D721Med (cell line): ENCODE measurements around the gene MTCL3.

ENCODE experiments used
- DNase-seq: peaks from one replicate; pipeline ENCODE4 v3.0.0; 2011; ENCODE audit warnings: low spot score; ENCODE audit not compliant: insufficient read length
- FAIRE-seq: peaks from 2 replicates; lab custom pipeline; 2011; peaks lifted over from hg19 to GRCh38; lab: Jason Lieb, UNC
- TF ChIP-seq, protein P1 (sequence below): IDR thresholded peaks from 2 replicates; pipeline ENCODE4 v1.5.1; 2012; ENCODE audit warnings: mild to moderate bottlenecking, control low read depth; ENCODE audit not compliant: insufficient read depth; ENCODE audit errors: missing control alignments

The MTCL3 gene

DNA sequence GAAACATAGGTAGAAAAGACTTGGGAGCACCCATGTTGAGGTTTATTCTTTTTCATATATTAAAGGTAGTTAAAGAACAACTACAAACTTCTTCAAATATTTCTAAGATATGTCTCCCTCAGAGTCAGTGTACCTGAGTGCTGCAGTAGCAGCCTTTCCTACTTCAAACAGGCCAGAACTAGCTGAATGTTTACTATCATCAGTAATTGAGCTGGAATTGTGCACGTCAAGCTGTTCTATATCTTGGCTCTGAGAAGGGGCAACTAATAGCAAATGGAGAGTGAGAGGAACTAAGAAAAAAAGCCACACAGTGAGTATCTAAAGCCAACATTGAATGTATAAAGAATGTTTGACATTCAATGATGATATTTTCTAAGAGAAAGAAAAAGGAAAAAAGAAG lies 21.7 kb downstream of the MTCL3 start:
- TF ChIP-seq, protein P1, sequence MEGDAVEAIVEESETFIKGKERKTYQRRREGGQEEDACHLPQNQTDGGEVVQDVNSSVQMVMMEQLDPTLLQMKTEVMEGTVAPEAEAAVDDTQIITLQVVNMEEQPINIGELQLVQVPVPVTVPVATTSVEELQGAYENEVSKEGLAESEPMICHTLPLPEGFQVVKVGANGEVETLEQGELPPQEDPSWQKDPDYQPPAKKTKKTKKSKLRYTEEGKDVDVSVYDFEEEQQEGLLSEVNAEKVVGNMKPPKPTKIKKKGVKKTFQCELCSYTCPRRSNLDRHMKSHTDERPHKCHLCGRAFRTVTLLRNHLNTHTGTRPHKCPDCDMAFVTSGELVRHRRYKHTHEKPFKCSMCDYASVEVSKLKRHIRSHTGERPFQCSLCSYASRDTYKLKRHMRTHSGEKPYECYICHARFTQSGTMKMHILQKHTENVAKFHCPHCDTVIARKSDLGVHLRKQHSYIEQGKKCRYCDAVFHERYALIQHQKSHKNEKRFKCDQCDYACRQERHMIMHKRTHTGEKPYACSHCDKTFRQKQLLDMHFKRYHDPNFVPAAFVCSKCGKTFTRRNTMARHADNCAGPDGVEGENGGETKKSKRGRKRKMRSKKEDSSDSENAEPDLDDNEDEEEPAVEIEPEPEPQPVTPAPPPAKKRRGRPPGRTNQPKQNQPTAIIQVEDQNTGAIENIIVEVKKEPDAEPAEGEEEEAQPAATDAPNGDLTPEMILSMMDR, result no peak
- no peak for DNase-seq
- no peak for FAIRE-seq

DNA sequence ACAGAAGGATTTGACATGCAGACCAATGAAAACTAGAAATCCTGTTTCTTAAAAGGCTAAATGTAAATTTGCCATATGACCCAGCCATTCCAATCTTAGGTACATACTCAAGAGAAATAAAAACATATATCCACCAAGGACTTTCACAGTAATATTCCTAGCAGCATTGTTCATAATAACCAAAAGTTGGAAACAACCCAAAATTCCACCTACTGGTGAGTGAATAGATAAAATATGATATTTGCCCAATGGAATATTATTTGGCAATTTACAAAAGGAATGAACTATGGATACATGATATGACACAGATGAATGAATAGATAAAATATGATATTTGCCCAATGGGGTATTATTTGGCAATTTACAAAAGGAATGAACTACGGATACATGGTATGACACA lies 22.7 kb downstream of the MTCL3 start:
- FAIRE-seq (no peak), DNase-seq (no peak)
- TF ChIP-seq, protein P1, result no peak

DNA sequence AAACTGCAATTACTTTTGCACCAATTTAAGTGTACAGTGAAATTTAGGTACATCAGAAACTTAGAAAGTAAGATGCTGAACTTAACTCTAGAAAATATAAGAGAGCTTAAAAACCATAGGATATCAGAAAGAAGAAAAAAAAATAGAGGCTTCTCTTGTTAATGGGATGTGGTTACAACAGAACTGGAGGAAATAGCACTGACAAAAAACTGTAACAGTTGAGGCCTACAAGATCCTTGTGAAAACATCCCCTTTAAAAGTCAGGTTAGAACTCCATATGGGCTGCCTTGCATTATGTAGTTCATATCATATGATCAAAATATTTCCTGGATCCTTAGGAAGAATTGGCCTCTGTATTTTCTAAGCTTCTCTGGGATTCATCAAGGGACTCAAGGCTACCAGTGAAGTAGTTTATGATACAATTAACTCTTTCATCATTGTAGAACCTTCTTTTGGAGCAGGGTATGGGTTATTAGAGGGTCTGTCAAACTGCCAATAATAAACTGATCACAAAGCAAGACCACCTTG lies 24.8 kb downstream of the MTCL3 start:
- TF ChIP-seq, protein P1, result no peak
- FAIRE-seq (peak; percentile 67), DNase-seq (no peak)

DNA sequence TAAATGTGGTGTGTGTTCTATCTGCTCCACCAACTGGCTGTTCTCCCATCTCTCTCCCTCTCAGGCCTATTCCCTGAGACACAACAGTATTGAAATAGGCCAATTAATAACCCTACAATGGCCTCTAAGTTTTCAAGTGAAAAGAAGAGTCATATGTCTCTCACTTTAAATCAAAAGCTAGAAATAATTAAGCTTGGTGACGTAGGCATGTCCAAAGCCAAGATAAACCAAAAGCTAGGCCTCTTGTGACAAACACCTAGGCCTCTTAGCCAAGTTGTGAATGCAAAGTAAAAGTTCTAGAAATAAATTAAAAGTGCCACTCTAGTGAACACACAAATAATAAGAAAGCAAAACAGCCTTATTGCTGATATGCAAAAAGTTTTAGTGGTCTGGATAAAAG lies 29.9 kb downstream of the MTCL3 start:
- DNase-seq (no peak), FAIRE-seq (no peak)
- TF ChIP-seq, protein P1, result no peak

DNA sequence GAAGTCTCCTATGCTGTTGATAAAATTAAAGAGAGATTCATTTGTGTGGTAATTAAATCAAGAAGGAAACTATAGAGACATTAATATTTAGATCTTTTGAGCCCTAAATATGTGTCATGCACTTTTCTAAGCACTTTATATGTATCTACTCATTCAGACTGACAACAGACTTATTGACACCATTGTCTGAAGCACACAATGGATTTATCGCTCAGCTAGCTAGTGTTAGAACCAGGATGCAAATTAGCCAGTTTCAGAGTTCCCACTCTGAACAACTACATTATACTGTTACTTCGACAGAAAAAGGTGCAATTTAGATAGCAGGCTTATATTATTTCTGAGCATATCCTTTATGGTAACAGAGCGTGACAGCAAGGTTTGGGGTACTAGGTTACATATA lies 32.2 kb downstream of the MTCL3 start:
- DNase-seq, result no peak
- TF ChIP-seq, protein P1, result no peak
- FAIRE-seq, result no peak

DNA sequence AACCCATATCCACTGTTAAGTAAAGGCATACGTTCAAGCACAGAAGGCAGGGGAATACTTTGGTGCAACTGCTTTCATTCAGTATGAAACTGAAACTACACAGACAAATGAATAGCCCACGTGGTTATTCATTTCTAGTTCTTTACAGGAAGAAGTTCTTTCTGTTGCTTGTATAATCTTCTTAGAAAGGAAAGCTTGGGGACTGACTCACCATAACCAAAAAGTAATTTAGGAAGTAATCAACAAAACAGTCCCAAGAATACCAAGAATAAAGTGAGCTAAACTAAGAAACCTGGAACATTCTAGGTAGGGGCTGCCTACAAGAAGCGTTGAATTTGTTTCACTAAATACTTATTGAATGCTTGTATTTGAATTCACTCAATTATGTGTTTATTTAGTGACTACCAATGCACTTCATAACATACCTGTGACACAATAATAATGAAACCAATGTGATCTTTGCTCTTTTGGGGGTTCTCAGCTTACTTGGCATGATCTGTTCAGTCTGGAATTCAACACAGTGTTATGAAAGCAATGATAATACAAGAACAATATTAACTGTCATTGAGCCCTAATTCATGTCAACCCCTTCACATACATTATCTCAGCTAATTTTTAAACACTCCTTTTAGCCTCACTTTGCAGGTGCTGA lies 34.8 kb downstream of the MTCL3 start:
- peak; percentile 16 for FAIRE-seq
- TF ChIP-seq, protein P1, result no peak
- DNase-seq, result no peak

DNA sequence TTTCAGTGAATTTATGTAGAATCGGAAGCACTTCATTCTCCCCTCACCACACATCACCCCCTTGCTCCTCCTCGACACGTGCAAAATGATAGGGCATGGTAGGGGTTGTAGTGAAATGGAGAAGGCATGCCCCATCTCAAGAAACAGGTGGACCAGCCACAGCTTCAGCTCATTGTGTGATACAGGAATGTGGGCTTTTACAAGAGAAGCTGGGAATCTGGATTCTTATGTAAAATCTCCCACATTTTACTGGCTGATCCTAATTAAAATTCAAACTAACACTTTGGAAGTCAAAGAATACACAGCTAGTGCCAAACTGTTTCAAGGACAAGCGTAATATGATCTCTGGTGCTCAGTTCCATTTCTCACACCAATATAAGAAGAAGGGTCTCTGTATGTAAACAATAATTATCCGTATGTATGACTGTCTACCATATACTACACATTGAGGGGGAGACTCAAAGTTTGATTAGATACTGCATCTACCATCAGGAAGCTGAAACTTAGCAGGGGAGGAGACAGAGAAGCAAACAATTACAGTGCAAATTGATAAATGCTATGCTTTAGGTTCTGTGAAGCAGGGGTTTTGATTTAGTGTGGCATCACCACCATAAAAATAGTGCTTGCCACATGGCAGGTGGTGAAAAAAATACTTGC lies 35.6 kb downstream of the MTCL3 start:
- FAIRE-seq (no peak), DNase-seq (no peak)
- TF ChIP-seq, protein P1, result no peak
